ENCODE measurements around the gene FRMPD4.

- TF ChIP-seq CTCF (conservative IDR thresholded peaks at IDR 0.05; ENCODE audit: low read length), result no peak
- TF ChIP-seq EZH2phosphoT487 (IDR thresholded peaks at IDR 0.05; ENCODE audit: borderline replicate concordance), result no peak
Measured at GRCh38 chrX:12753366-12753765, 615.1 kb downstream of the FRMPD4 start.
